Neural progenitor cell (in vitro differentiated cells): ENCODE results near the gene KCNMA1. TPM values are rescaled to one million over a fixed set of nuclear protein-coding genes. Genes with fewer than 3 reads are reported as not detected.

Source experiments
- DNase-seq: peaks from one replicate; pipeline ENCODE4 v3.0.0-alpha.2; 2016; ENCODE audit warnings: low spot score
- H2AFZ ChIP-seq: fragments of 200-600 bp; sonication (generic); replicated peaks from 2 replicates; pipeline ENCODE4 v1.6.1; 2016; ENCODE audit warnings: antibody characterized with exemption
- H3F3A ChIP-seq: fragments of 200-600 bp; sonication (generic); 2 replicates; pipeline ENCODE4 v1.6.1; 2016; ENCODE audit warnings: antibody characterized with exemption, low read depth
- H3K27ac ChIP-seq: fragments of 200-600 bp; sonication (generic); 2 replicates; pipeline ENCODE4 v1.5.1; 2016; ENCODE audit warnings: mild to moderate bottlenecking
- H3K27me3 ChIP-seq: fragments of 200-600 bp; sonication (generic); 2 replicates; pipeline ENCODE4 v1.6.1; 2016; ENCODE audit warnings: mild to moderate bottlenecking, moderate library complexity
- H3K36me3 ChIP-seq: fragments of 200-600 bp; sonication (generic); 2 replicates; pipeline ENCODE4 v1.5.1; 2016
- H3K4me1 ChIP-seq: fragments of 200-600 bp; sonication (generic); 2 replicates; pipeline ENCODE4 v1.6.1; 2016; ENCODE audit warnings: mixed run types
- H3K4me2 ChIP-seq: fragments of 200-600 bp; sonication (generic); 2 replicates; pipeline ENCODE4 v1.6.1; 2016
- H3K4me3 ChIP-seq: fragments of 200-600 bp; sonication (generic); 2 replicates; pipeline ENCODE4 v1.5.1; 2016
- H3K79me2 ChIP-seq: fragments of 200-600 bp; sonication (generic); 2 replicates; pipeline ENCODE4 v1.6.1; 2016; ENCODE audit warnings: low read depth
- H3K9ac ChIP-seq: fragments of 200-600 bp; sonication (generic); 2 replicates; pipeline ENCODE4 v1.6.1; 2016
- H3K9me3 ChIP-seq: fragments of 200-600 bp; sonication (generic); 2 replicates; pipeline ENCODE4 v1.5.1; 2016; ENCODE audit warnings: low read depth
- H4K20me1 ChIP-seq: fragments of 200-600 bp; sonication (generic); 2 replicates; pipeline ENCODE4 v1.6.1; 2016; ENCODE audit warnings: low read depth
- H3K27ac Mint-ChIP-seq: 3 replicates; pipeline ENCODE4 v1.8.0; 2021; ENCODE audit warnings: mixed read lengths
- H3K27me3 Mint-ChIP-seq: 2 replicates; pipeline ENCODE4 v1.8.0; 2022; ENCODE audit warnings: low read depth, mild to moderate bottlenecking, inconsistent platforms, moderate library complexity, mixed read lengths; ENCODE audit not compliant: insufficient read depth
- H3K36me3 Mint-ChIP-seq: 3 replicates; pipeline ENCODE4 v1.8.0; 2021; ENCODE audit warnings: mixed read lengths
- H3K4me1 Mint-ChIP-seq: 3 replicates; pipeline ENCODE4 v1.8.0; 2021; ENCODE audit warnings: mixed read lengths
- H3K4me3 Mint-ChIP-seq: 3 replicates; pipeline ENCODE4 v1.8.0; 2021; ENCODE audit warnings: mild to moderate bottlenecking, moderate library complexity, mixed read lengths
- H3K9me3 Mint-ChIP-seq: 3 replicates; pipeline ENCODE4 v1.8.0; 2020; ENCODE audit warnings: mixed read lengths
- CTCF ChIP-seq: fragments of 200-600 bp; sonication (generic); IDR thresholded peaks from 2 replicates; pipeline ENCODE4 v1.5.1; 2017; ENCODE audit warnings: antibody characterized with exemption, mild to moderate bottlenecking
- EZH2 ChIP-seq: fragments of 200-600 bp; sonication (generic); IDR thresholded peaks from 2 replicates; pipeline ENCODE4 v1.6.1; 2017; ENCODE audit warnings: antibody characterized with exemption, mild to moderate bottlenecking, moderate library complexity
- EZH2phosphoT487 ChIP-seq: fragments of 200-600 bp; sonication (generic); IDR thresholded peaks from 2 replicates; pipeline ENCODE4 v1.6.1; 2017; ENCODE audit warnings: antibody characterized with exemption
- total RNA-seq: library from RNA; depleted of rRNA; stranded (reverse); fragments of >200 nt; gene quantifications from 2 replicates; pipeline ENCODE4 v1.2.3, GENCODE V29; 2015; ENCODE audit warnings: low replicate concordance

KCNMA1 gene
- total RNA-seq, 1 donor from 2014 or later, result 2.4 TPM

GRCh38 chr10:77478247-77478961 is 159.2 kb downstream of the KCNMA1 start:
- no peaks in the 10 kb centered on the region for H3K36me3 ChIP-seq
- H3K79me2 ChIP-seq, result no peaks in the 10 kb centered on the region
- Mint-ChIP-seq H3K9me3 (no peaks in the 10 kb centered on the region), H3K27ac (no peak overlapping the region), H3K27me3 (no peaks in the 10 kb centered on the region), H3K4me3 (no peak overlapping the region), H3K36me3 (no peaks in the 10 kb centered on the region), H3K4me1 (peaks cover 26% of the 10 kb centered on the region)
- H3K4me1 ChIP-seq, result peaks cover 11% of the 10 kb centered on the region
- no peak overlapping the region for H2AFZ ChIP-seq
- H3K4me2 ChIP-seq, result no peak overlapping the region
- TF ChIP-seq EZH2phosphoT487, result no peak
- no peaks in the 10 kb centered on the region for H3K9me3 ChIP-seq
- H3K9ac ChIP-seq, result no peak overlapping the region
- no peaks in the 10 kb centered on the region for H4K20me1 ChIP-seq
- H3K4me3 ChIP-seq, result no peak overlapping the region
- no peaks in the 10 kb centered on the region for H3F3A ChIP-seq
- no peak overlapping the region for H3K27ac ChIP-seq
- H3K27me3 ChIP-seq, result no peaks in the 10 kb centered on the region
- no peak for DNase-seq

DNA sequence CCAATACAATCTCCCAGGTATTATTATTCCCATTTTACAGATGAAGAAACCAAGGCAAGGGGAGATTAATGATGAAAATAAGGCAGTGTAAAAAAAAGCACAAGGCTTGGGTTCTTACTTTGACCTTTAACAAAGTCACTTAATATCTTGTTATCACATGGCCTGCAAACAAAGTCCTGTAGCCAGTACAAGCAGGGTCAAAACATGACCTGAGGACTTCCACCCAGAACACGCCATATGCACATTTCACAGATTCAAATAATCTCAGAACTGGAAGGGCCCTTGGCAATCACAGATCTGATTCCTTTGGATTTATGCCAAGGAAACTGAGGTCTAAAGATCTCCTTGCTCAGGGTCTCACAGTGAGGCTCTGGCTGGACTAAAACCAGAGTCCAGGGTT is 162.1 kb downstream of the KCNMA1 start:
- Histone ChIP-seq H4K20me1 (no peaks in the 10 kb centered on the region), H2AFZ (no peak overlapping the region), H3K9me3 (no peaks in the 10 kb centered on the region), H3F3A (peaks cover 12% of the 10 kb centered on the region), H3K79me2 (no peaks in the 10 kb centered on the region), H3K36me3 (no peaks in the 10 kb centered on the region), H3K4me2 (no peak overlapping the region), H3K4me3 (no peak overlapping the region), H3K27me3 (no peaks in the 10 kb centered on the region), H3K27ac (no peak overlapping the region), H3K9ac (no peak overlapping the region), H3K4me1 (no peaks in the 10 kb centered on the region)
- DNase-seq, result no peak
- Mint-ChIP-seq H3K9me3 (no peaks in the 10 kb centered on the region), H3K27ac (no peak overlapping the region), H3K27me3 (no peaks in the 10 kb centered on the region), H3K4me1 (peaks cover 15% of the 10 kb centered on the region), H3K36me3 (no peaks in the 10 kb centered on the region), H3K4me3 (no peak overlapping the region)
- no peak for TF ChIP-seq EZH2
- no peak for TF ChIP-seq EZH2phosphoT487
- no peak for TF ChIP-seq CTCF

- Histone ChIP-seq H2AFZ (no peak overlapping the region), H3K79me2 (no peaks in the 10 kb centered on the region), H3K4me3 (no peak overlapping the region), H3K9me3 (no peaks in the 10 kb centered on the region), H3K9ac (no peak overlapping the region), H3K27me3 (no peaks in the 10 kb centered on the region), H3K4me1 (no peaks in the 10 kb centered on the region), H3K36me3 (no peaks in the 10 kb centered on the region), H4K20me1 (no peaks in the 10 kb centered on the region), H3F3A (peaks cover 12% of the 10 kb centered on the region), H3K27ac (no peak overlapping the region), H3K4me2 (no peak overlapping the region)
- H3K36me3 Mint-ChIP-seq, result no peaks in the 10 kb centered on the region
- H3K4me1 Mint-ChIP-seq, result peaks cover 15% of the 10 kb centered on the region
- TF ChIP-seq EZH2phosphoT487 (no peak), EZH2 (no peak), CTCF (no peak)
- H3K4me3 Mint-ChIP-seq, result no peak overlapping the region
- no peak for DNase-seq
- H3K27ac Mint-ChIP-seq, result no peak overlapping the region
- H3K27me3 Mint-ChIP-seq, result peaks cover 2% of the 10 kb centered on the region
- no peaks in the 10 kb centered on the region for H3K9me3 Mint-ChIP-seq
These were observed 162.7 kb downstream of the KCNMA1 start for GRCh38 chr10:77474939-77475338.

- Mint-ChIP-seq H3K4me3 (no peak overlapping the region), H3K27ac (no peak overlapping the region), H3K4me1 (peaks cover 12% of the 10 kb centered on the region), H3K9me3 (no peaks in the 10 kb centered on the region), H3K36me3 (no peaks in the 10 kb centered on the region), H3K27me3 (peaks cover 2% of the 10 kb centered on the region)
- no peaks in the 10 kb centered on the region for H3K27me3 ChIP-seq
- H3K4me2 ChIP-seq, result no peak overlapping the region
- H4K20me1 ChIP-seq, result no peaks in the 10 kb centered on the region
- H3F3A ChIP-seq, result peaks cover 12% of the 10 kb centered on the region
- no peak overlapping the region for H3K27ac ChIP-seq
- H3K9ac ChIP-seq, result no peak overlapping the region
- H3K4me1 ChIP-seq, result no peaks in the 10 kb centered on the region
- no peak for DNase-seq
- no peak overlapping the region for H3K4me3 ChIP-seq
- no peak for TF ChIP-seq CTCF
- no peak for TF ChIP-seq EZH2
- TF ChIP-seq EZH2phosphoT487, result no peak
- H3K9me3 ChIP-seq, result no peaks in the 10 kb centered on the region
- no peaks in the 10 kb centered on the region for H3K79me2 ChIP-seq
- H3K36me3 ChIP-seq, result no peaks in the 10 kb centered on the region
- H2AFZ ChIP-seq, result no peak overlapping the region
These were observed 163.2 kb downstream of the KCNMA1 start for GRCh38 chr10:77474386-77474785.
